ENCODE results near the gene STXBP1. TPM values are rescaled to one million over a fixed set of nuclear protein-coding genes. Genes with fewer than 3 reads are reported as not detected.

STXBP1 gene
- total and polyA plus RNA-seq, 2 of the 4 experiments (the other 2 are of a cell fraction) = 15.8 to 22.6 TPM

GRCh38 chr9:127710204-127710783 lies 98.2 kb downstream of the STXBP1 start:
- Histone ChIP-seq H4K91ac (ENCODE audit: insufficient read depth, low read depth, low read length) (no peak overlapping the region), H3K18ac (ENCODE audit: low read depth, low read length) (no peak overlapping the region), H3K4me3 (ENCODE audit: insufficient read depth, low read depth, low read length) (no peak overlapping the region), H3K9me1 (ENCODE audit: insufficient read depth, low read length) (no peaks in the 10 kb centered on the region), H4K20me1 (ENCODE audit: insufficient read depth, low read length) (peaks cover 7% of the 10 kb centered on the region), H4K5ac (ENCODE audit: low read depth, low read length) (no peak overlapping the region), H3K9me3 (ENCODE audit: control insufficient read depth, insufficient read depth, low read length) (no peaks in the 10 kb centered on the region), H3K79me1 (ENCODE audit: low read depth in 1 of 2, low read length in 2 of 2) (peaks cover 2 to 14% of the 10 kb centered on the region in 2 experiments; a peak in 3 of 4 replicates), H2BK5ac (ENCODE audit: low read depth, low read length, poor library complexity, severe bottlenecking) (no peak overlapping the region), H3K14ac (replicated peaks; ENCODE audit: low read depth, low read length) (no peak overlapping the region), H2BK120ac (ENCODE audit: low read depth, low read length) (no peak overlapping the region), H3K4me1 (ENCODE audit: control insufficient read depth, insufficient read depth, low read length) (peaks cover 3% of the 10 kb centered on the region), H2AFZ (replicated peaks; ENCODE audit: low read length, poor library complexity) (no peak overlapping the region), H3K23ac (ENCODE audit: low read depth, low read length) (no peak overlapping the region), H4K8ac (ENCODE audit: low read depth in 2 of 2, low read length in 2 of 2) (no peak overlapping the region), H2AK5ac (ENCODE audit: low read depth, low read length) (no peak overlapping the region; the same call in 1 of the 2 replicates), H3K9ac (ENCODE audit: low read depth, low read length) (no peak overlapping the region), H3K36me3 (ENCODE audit: control insufficient read depth, insufficient read depth, low read length) (no peaks in the 10 kb centered on the region), H3K27ac (ENCODE audit: insufficient read depth, low read length) (no peak overlapping the region), H2AK9ac (replicated peaks; ENCODE audit: low read depth, low read length, poor library complexity) (no peak overlapping the region), H2BK15ac (ENCODE audit: low read depth, low read length) (no peak overlapping the region), H2BK20ac (ENCODE audit: low read depth, low read length) (no peak overlapping the region), H3K4me2 (ENCODE audit: low read depth, low read length) (no peak overlapping the region), H3K4ac (ENCODE audit: low read depth, low read length) (no peak overlapping the region), H3K56ac (ENCODE audit: extremely low read depth, insufficient read depth, low read length) (no peak overlapping the region), H3K27me3 (ENCODE audit: control insufficient read depth, insufficient read depth, low read length) (no peaks in the 10 kb centered on the region)
- BruUV-seq (replicated peaks) = no TSS peak
- intact Hi-C loops (cut with micrococcal nuclease) = no loop called here
- ChIA-PET POLR2A (ENCODE audit: unreplicated experiment) (no interaction called here), CTCF (no interaction called here)
- DNase-seq (no peak), ATAC-seq (ENCODE audit: low read depth) (no peak)
- TF ChIP-seq USF2 (IDR thresholded peaks at IDR 0.05; ENCODE audit: low read depth, low read length) (no peak), MXI1 (IDR thresholded peaks at IDR 0.05; ENCODE audit: borderline replicate concordance, low read depth, low read length) (no peak), MAFK (IDR thresholded peaks at IDR 0.05; ENCODE audit: low read depth, low read length) (no peak), MAZ (IDR thresholded peaks at IDR 0.05; ENCODE audit: borderline replicate concordance, low read depth, low read length) (no peak), RAD21 (IDR thresholded peaks at IDR 0.05; ENCODE audit: low read length) (no peak), ELK1 (IDR thresholded peaks at IDR 0.05; ENCODE audit: borderline replicate concordance, low read depth, low read length) (no peak), NFE2L2 (IDR thresholded peaks at IDR 0.05; ENCODE audit: low read depth, low read length) (no peak), FOS (IDR thresholded peaks at IDR 0.05; ENCODE audit: low read depth, low read length) (no peak), BHLHE40 (IDR thresholded peaks at IDR 0.05; ENCODE audit: low read depth, low read length) (no peak), CTCF (conservative IDR thresholded peaks at IDR 0.05; ENCODE audit: low read depth, low read length) (no peak), SMC3 (IDR thresholded peaks at IDR 0.05; ENCODE audit: low read depth, low read length) (no peak)
- in situ Hi-C loops (cut with MboI; ENCODE audit: low sequenced_read_pairs) = no loop called here
- dilution Hi-C loops (cut with HindIII; ENCODE audit: low sequenced_read_pairs, unreplicated experiment) = no loop called here
- 93% methylated on average over 5 of the region's 10 CpGs; no CpG with 5 or more reads in 1 of the 2 experiments for WGBS, 2 experiments (ENCODE audit: extremely low coverage in 2 of 2, insufficient read length in 1 of 2)
